GM20431 (cell line): ENCODE measurements around the gene KCNF1.

Experiments used
- in situ Hi-C: fragments of 300-500 bp; cut with MseI, MboI; formaldehyde crosslinking; loops from one replicate; pipeline ENCODE4 v1.15.0; 2020; ENCODE audit warnings: low sequenced_read_pairs; ENCODE audit not compliant: unreplicated experiment

Gene KCNF1

DNA sequence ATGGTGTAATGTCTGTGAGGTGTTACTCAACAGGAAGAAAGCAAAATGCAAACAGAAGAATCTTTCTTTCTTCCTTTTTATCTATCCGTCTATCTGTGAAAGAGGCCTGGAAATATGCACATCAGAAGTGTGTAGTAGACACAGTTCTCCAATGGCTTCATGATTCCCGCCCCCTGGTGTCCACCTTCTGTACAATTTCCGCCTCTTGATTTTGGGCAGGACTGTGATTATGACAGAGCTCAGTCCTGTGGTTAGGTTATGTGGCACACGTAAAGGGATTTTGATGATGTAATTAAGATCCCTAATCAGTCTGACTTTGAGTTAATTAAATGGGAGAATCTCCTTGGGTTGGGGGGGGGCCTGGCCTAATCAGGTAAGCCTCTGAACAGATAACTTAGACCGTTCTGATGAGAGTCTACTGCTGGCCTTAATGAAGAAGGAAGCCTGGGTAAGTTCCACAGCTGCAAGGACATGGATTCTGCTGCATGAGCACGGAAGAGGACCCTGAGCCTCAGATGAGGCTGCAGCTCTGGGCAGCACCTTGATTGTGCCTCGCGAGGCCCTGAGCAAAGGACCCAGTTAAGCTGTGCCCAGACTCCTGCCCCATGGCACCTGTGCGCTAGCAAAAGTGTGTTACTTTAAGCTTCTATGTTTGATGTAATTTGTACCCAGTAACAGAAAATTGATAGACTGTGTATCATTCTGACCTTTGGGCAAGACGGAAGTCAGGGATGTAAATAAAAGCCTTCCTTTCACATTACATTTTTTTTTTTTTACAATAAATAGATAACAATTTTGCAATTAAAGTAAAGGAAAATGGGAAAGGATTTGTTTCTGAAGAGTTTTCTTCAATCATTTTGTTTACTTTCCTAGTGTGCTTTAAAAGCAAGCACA lies 11.3 kb upstream of the KCNF1 start:
- in situ Hi-C loops, result no loop called here

GRCh38 chr2:10901160-10901939 lies 10.4 kb upstream of the KCNF1 start:
- in situ Hi-C loops, result no loop called here

GRCh38 chr2:10903861-10904210 lies 7.9 kb upstream of the KCNF1 start:
- in situ Hi-C loops, result no loop called here

DNA sequence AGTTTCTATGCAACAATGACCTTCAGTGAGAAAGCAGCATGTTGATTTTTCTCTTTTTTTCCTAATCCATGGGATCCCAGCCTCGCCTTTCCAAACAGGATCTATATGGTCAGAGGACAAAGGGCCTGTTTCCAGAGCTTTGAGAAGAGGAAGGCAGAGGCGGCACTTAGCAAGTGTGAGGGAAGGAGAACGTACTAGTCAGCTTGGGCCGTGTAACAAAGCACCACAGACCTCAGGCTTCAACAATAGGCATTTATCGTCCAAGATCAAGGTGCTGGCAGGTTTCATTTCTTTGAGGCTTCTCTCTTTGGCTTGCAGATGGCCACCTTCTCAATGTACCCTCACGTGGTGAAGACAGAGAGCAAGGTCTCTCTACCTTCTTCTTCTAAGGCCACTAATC lies 7.3 kb upstream of the KCNF1 start:
- in situ Hi-C loops, result no loop called here

- in situ Hi-C loops, result no loop called here
Measured at GRCh38 chr2:10905006-10905861, 6.5 kb upstream of the KCNF1 start.

DNA sequence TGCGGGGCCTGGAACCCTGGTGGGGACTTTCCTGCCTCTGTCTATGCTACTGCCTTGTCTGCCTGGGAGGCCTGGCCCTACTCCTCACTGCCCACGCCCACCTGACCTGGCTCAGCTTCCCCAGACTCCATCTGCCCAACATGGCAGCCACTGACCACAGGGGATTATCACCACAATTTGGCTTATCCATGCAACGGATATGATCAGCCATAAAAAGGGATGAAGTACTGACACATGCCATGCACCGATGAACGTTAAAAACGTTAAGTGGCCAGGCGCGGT lies 5.9 kb upstream of the KCNF1 start:
- in situ Hi-C loops, result no loop called here

DNA sequence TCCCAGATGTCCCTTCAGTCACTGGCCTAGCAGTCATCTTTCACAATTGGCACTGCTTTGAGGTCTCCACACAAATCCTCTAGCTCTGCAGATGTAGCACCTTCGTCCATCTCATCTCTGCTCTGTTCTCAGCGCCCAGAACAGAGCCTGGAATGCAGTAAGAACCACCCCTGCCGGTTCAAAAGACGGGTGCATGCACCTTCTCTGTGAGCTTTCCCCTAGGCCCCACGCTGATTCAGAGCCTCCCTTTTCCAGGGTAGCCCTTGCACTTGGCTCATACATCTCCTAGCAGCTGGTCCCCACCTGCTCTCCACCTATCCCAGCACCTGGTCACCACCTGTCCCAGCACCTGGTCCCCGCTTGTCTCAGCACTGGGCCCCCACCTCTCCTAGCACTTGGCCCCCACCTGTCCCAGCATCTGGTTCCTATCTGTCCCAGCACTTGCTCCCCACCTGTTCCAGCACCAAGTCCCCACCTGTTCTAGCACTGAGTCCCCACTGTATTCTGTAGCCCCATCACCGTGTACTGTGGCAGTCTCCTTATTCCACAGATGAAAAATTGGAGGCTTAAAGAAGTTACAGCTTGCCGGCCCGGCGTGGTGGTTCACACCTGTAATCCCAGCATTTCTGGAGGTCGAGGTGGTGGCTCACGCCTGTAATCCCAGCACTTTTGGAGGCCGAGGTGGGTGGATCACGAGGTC lies 4.7 kb upstream of the KCNF1 start:
- in situ Hi-C loops, result no loop called here

- in situ Hi-C loops, result no loop called here
Measured at GRCh38 chr2:10908195-10908594, 3.5 kb upstream of the KCNF1 start.

GRCh38 chr2:10909050-10909995 lies 2.4 kb upstream of the KCNF1 start:
- in situ Hi-C loops, result no loop called here

DNA sequence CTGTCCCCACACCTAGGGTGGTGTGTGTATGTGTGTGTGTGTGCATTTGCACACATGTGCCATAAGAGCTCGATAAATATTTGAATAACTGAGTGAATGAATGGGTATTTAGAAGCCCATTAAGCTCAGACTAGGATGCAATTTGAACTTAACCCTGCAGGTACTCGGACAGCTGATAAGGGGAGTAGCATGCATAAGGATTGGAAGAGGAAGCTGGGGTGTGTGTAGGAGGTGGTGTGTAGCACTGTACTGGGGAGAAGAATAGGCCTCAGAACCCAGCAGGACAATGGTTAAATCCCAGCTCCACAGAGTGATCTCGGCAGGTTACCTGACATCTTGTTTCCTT lies 1.8 kb upstream of the KCNF1 start:
- in situ Hi-C loops, result no loop called here

DNA sequence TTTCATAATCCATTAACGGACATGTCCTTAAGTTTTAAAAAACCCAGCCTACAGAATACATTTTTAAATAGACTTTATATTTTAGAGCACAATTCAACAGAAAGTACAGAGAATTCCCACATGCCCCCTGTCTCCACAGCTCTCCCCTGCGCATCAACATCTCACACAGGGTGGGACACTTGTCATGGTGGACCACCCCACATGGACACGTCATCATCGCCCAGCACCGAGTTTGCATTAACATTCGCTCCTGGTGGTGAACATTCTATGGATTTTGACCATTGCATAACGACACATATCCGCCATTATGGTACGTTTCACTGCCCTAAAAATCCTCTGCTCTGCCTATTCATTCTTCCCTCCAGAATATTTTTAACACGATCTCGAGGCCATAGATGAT lies 1.1 kb upstream of the KCNF1 start:
- in situ Hi-C loops, result no loop called here

DNA sequence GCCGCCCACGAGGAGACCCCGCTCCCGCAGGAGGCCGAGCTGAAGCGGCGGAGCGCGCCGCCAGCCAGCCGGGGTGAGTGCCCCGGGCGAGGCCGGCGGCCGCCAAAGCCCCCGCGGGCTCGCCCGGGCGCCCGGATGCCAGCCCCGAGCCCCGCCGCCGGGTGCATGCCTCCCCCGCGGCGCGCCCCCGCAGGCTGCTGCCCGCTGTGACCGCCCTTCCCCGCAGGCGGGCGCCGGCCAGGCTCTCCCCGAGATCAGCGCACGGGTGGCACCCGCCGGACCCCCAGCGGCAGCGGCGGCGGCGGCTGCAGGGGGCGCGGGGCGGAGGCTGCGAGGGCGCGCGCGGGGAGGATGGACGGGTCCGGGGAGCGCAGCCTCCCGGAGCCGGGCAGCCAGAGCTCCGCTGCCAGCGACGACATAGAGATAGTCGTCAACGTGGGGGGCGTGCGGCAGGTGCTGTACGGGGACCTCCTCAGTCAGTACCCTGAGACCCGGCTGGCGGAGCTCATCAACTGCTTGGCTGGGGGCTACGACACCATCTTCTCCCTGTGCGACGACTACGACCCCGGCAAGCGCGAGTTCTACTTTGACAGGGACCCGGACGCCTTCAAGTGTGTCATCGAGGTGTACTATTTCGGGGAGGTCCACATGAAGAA lies 470 bp downstream of the KCNF1 start:
- in situ Hi-C loops, result no loop called here

DNA sequence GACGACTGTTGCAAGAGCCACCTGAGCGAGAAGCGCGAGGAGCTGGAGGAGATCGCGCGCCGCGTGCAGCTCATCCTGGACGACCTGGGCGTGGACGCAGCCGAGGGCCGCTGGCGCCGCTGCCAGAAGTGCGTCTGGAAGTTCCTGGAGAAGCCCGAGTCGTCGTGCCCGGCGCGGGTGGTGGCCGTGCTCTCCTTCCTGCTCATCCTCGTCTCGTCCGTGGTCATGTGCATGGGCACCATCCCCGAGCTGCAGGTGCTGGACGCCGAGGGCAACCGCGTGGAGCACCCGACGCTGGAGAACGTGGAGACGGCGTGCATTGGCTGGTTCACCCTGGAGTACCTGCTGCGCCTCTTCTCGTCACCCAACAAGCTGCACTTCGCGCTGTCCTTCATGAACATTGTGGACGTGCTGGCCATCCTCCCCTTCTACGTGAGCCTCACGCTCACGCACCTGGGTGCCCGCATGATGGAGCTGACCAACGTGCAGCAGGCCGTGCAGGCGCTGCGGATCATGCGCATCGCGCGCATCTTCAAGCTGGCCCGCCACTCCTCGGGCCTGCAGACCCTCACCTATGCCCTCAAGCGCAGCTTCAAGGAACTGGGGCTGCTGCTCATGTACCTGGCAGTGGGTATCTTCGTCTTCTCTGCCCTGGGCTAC lies 1.2 kb downstream of the KCNF1 start:
- in situ Hi-C loops, result no loop called here

GRCh38 chr2:10913501-10914271 lies 2.0 kb downstream of the KCNF1 start:
- in situ Hi-C loops, result no loop called here

GRCh38 chr2:10914272-10914693 lies 2.5 kb downstream of the KCNF1 start:
- in situ Hi-C loops, result no loop called here

DNA sequence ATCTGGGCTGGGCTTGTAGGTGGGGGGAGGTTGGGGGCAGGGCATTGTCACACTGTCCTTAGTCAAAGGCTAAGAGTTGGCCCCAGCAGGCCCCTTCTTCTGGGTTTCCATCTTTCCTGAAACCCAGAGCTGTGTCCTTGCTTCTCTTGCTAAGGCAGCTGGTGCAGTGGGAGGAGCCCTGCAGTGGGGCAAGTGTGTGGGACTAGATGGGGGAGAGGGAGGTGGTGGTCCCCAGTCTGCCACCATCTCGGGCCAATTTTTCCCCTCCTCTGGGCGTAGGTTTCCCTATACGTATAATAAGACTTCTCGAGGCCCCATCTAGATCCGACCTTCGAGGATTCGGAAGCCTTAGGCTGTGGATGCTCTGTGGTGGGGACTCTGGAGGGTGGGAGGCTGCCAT lies 3.5 kb downstream of the KCNF1 start:
- in situ Hi-C loops, result no loop called here

GRCh38 chr2:10915731-10916276 lies 4.1 kb downstream of the KCNF1 start:
- in situ Hi-C loops, result no loop called here
